ENCODE measurements around the gene SP2. TPM values are rescaled to one million over a fixed set of nuclear protein-coding genes. Genes with fewer than 3 reads are reported as not detected.

The SP2 gene
- total and polyA plus RNA-seq, 4 donors = 4.9 to 19.9 (median 11.1) TPM

DNA sequence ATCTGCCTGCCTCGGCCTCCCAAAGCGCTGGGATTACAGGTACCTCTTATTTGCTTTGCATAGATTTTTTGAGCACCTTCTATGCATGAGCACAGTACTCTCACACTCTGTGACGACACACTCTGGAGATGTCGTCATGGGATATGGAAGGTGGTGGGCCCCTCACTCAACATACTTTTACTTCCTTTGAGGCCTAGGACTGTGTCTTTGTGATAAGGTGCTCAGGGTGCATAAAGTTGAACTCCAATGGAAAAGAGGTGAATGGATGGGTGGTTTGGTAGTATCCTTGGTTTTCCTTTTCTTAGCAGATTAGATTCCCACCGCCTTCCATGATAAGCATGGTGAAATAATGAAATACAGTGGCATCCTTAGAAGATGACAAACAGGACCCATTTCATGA is 68.8 kb downstream of the SP2 start:
- no peak for TF ChIP-seq CTCF (IDR thresholded peaks at IDR 0.05; ENCODE audit: control extremely low read depth, extremely low read depth)
- ATAC-seq (ENCODE audit: insufficient read depth, low FRiP score) (no peak), DNase-seq (no peak)
- H3K4me1 ChIP-seq (ENCODE audit: control insufficient read depth in 5 of 5, insufficient read depth in 5 of 5, low read length in 5 of 5) = peaks cover 0 to 3% (median 0%) of the 10 kb centered on the region in 5 donors
- H3K27me3 ChIP-seq (ENCODE audit: control insufficient read depth in 3 of 3, insufficient read depth in 3 of 3, low read length in 2 of 3) = no peaks in the 10 kb centered on the region
- WGBS, 2 donors = 88 to 90% methylated on average over 5 of the region's 5 CpGs
- H3K27ac ChIP-seq (ENCODE audit: low read depth in 1 of 2, low read length in 1 of 2) = no peak overlapping the region
- H3K4me3 ChIP-seq = no peak overlapping the region
- no peaks in the 10 kb centered on the region for H3K36me3 ChIP-seq (ENCODE audit: control insufficient read depth in 4 of 4, insufficient read depth in 4 of 4, low read length in 4 of 4)
- no peaks in the 10 kb centered on the region for H3K9me3 ChIP-seq (ENCODE audit: control insufficient read depth in 4 of 4, insufficient read depth in 3 of 4, low read length in 3 of 4)
- H3K9ac ChIP-seq (ENCODE audit: insufficient read depth in 1 of 2, low read length in 2 of 2) = no peak overlapping the region

- H3K27me3 ChIP-seq (ENCODE audit: control insufficient read depth in 3 of 3, insufficient read depth in 3 of 3, low read length in 2 of 3) = no peaks in the 10 kb centered on the region
- no peak overlapping the region for H3K4me3 ChIP-seq
- DNase-seq = no peak
- no peak for TF ChIP-seq CTCF (IDR thresholded peaks at IDR 0.05; ENCODE audit: control extremely low read depth, extremely low read depth)
- ATAC-seq (ENCODE audit: insufficient read depth, low FRiP score) = no peak
- WGBS, 2 donors = 59 to 95% methylated on average over 1 of the region's 1 CpG
- H3K9me3 ChIP-seq (ENCODE audit: control insufficient read depth in 4 of 4, insufficient read depth in 3 of 4, low read length in 3 of 4) = no peaks in the 10 kb centered on the region
- H3K9ac ChIP-seq (ENCODE audit: insufficient read depth in 1 of 2, low read length in 2 of 2) = no peak overlapping the region
- H3K36me3 ChIP-seq (ENCODE audit: control insufficient read depth in 4 of 4, insufficient read depth in 4 of 4, low read length in 4 of 4) = no peaks in the 10 kb centered on the region
- H3K27ac ChIP-seq (ENCODE audit: low read depth in 1 of 2, low read length in 1 of 2) = no peak overlapping the region
- H3K4me1 ChIP-seq (ENCODE audit: control insufficient read depth in 5 of 5, insufficient read depth in 5 of 5, low read length in 5 of 5) = peaks cover 0 to 5% (median 3%) of the 10 kb centered on the region in 5 donors
Measured at GRCh38 chr17:47966079-47966519, 70.1 kb downstream of the SP2 start.

DNA sequence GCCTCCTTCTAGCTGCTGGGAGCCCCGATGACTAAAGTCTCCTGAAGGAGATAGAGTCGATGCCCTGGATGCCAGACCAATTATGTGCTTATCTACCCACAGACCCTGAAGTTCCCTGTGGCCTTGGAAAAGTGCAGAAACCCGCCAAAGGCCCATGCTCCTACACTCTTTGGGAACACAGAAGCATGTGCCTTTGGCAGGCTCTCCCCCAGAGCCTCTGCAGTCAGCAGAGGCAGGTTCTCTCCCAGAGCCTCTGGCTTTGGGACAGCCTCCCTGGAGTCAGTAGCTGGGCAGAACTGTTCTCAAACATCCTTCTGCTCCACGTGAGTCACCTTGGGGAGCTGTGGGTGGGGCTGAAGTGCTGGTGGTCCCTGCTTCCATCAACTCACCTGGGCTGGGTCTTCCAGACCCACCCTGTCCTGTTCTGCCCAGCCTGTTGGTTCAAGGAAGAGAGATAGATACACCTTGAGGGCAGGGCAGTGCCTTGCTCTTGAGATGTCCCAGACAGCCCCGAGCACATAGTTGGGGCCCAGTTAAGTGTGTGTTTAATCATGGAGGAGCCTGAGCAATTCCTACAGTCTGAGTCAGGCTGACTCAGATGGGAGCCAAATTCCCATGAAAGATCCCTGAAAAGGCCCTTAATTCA is 71.7 kb downstream of the SP2 start:
- no peak for DNase-seq
- 56 to 64% methylated on average over 5 of the region's 5 CpGs for WGBS, 2 donors
- no peaks in the 10 kb centered on the region for H3K27me3 ChIP-seq (ENCODE audit: control insufficient read depth in 3 of 3, insufficient read depth in 3 of 3, low read length in 2 of 3)
- no peaks in the 10 kb centered on the region for H3K36me3 ChIP-seq (ENCODE audit: control insufficient read depth in 4 of 4, insufficient read depth in 4 of 4, low read length in 4 of 4)
- H3K4me1 ChIP-seq (ENCODE audit: control insufficient read depth in 5 of 5, insufficient read depth in 5 of 5, low read length in 5 of 5) = peaks cover 0 to 18% (median 4%) of the 10 kb centered on the region in 5 donors
- ATAC-seq (ENCODE audit: insufficient read depth, low FRiP score) = no peak
- no peaks in the 10 kb centered on the region for H3K9me3 ChIP-seq (ENCODE audit: control insufficient read depth in 4 of 4, insufficient read depth in 3 of 4, low read length in 3 of 4)
- no peak for TF ChIP-seq CTCF (IDR thresholded peaks at IDR 0.05; ENCODE audit: control extremely low read depth, extremely low read depth)
- H3K9ac ChIP-seq (ENCODE audit: insufficient read depth in 1 of 2, low read length in 2 of 2) = no peak overlapping the region
- no peak overlapping the region for H3K27ac ChIP-seq (ENCODE audit: low read depth in 1 of 2, low read length in 1 of 2)
- no peak overlapping the region for H3K4me3 ChIP-seq

GRCh38 chr17:47968836-47969235 is 72.8 kb downstream of the SP2 start:
- no peak for TF ChIP-seq CTCF (IDR thresholded peaks at IDR 0.05; ENCODE audit: control extremely low read depth, extremely low read depth)
- 93 to 99% methylated on average over 5 of the region's 5 CpGs for WGBS, 2 donors
- H3K4me1 ChIP-seq (ENCODE audit: control insufficient read depth in 5 of 5, insufficient read depth in 5 of 5, low read length in 5 of 5) = peaks cover 0 to 18% (median 4%) of the 10 kb centered on the region in 5 donors
- ATAC-seq (ENCODE audit: insufficient read depth, low FRiP score) = no peak
- H3K36me3 ChIP-seq (ENCODE audit: control insufficient read depth in 4 of 4, insufficient read depth in 4 of 4, low read length in 4 of 4) = peaks cover 0 to 5% (median under 1%) of the 10 kb centered on the region in 4 donors
- H3K4me3 ChIP-seq = no peak overlapping the region
- H3K9me3 ChIP-seq (ENCODE audit: control insufficient read depth in 4 of 4, insufficient read depth in 3 of 4, low read length in 3 of 4) = no peaks in the 10 kb centered on the region
- H3K27ac ChIP-seq (ENCODE audit: low read depth in 1 of 2, low read length in 1 of 2) = no peak overlapping the region
- no peak for DNase-seq
- no peak overlapping the region for H3K9ac ChIP-seq (ENCODE audit: insufficient read depth in 1 of 2, low read length in 2 of 2)
- H3K27me3 ChIP-seq (ENCODE audit: control insufficient read depth in 3 of 3, insufficient read depth in 3 of 3, low read length in 2 of 3) = no peaks in the 10 kb centered on the region

Measured in lung (tissue), 12 donors.